Measurements from ENCODE around the gene KRT14.
"Not testable (repeated sequence)": the region's sequence is repeated elsewhere in the genome, so short reads cannot be mapped to it uniquely, and the experiment has no call there.

Gene KRT14

GRCh38 chr17:41545829-41546410 lies 40.8 kb downstream of the KRT14 start:
- DNase-seq: no peak

GRCh38 chr17:41544935-41545334 lies 41.8 kb downstream of the KRT14 start:
- no peak for DNase-seq

- no peak for DNase-seq
Measured at GRCh38 chr17:41544491-41544892, 42.2 kb downstream of the KRT14 start.

- not testable (repeated sequence) for DNase-seq
Measured at GRCh38 chr17:41542786-41543185, 43.9 kb downstream of the KRT14 start.

- no peak for DNase-seq
Measured at GRCh38 chr17:41542357-41542756, 44.3 kb downstream of the KRT14 start.

- DNase-seq: no peak
Measured at GRCh38 chr17:41540921-41541625, 45.6 kb downstream of the KRT14 start.

GRCh38 chr17:41539979-41540701 lies 46.6 kb downstream of the KRT14 start:
- no peak for DNase-seq

- no peak for DNase-seq
Measured at GRCh38 chr17:41539071-41539492, 47.6 kb downstream of the KRT14 start.

GRCh38 chr17:41538565-41538991 lies 48.1 kb downstream of the KRT14 start:
- no peak for DNase-seq

GRCh38 chr17:41537990-41538389 lies 48.7 kb downstream of the KRT14 start:
- no peak for DNase-seq

- no peak for DNase-seq
Measured at GRCh38 chr17:41537614-41537954, 49.1 kb downstream of the KRT14 start.

GRCh38 chr17:41536741-41537613 lies 49.7 kb downstream of the KRT14 start:
- DNase-seq: no peak

- no peak for DNase-seq
Measured at GRCh38 chr17:41535764-41536481, 50.8 kb downstream of the KRT14 start.

GRCh38 chr17:41534899-41535546 lies 51.7 kb downstream of the KRT14 start:
- DNase-seq: no peak

- DNase-seq: no peak
Measured at GRCh38 chr17:41533613-41534012, 53.1 kb downstream of the KRT14 start.

GRCh38 chr17:41532947-41533570 lies 53.6 kb downstream of the KRT14 start:
- DNase-seq: no peak
